IMR-90 (cell line): ENCODE measurements around the gene CDH7. TPM values are rescaled to one million over a fixed set of nuclear protein-coding genes. Genes with fewer than 3 reads are reported as not detected.

Experiments used
- ATAC-seq: fragments of 200-7000 bp; cut with Tn5 transposase; 2 replicates; pipeline ENCODE4 v1.9.1; 2020; ENCODE audit warnings: low read depth, mild to moderate bottlenecking, moderate library complexity
- BruUV-seq: library from RNA; stranded (reverse); fragments of 400-500 nt; replicated peaks from 2 replicates; lab custom pipeline; 2021; lab: Mats Ljungman, UMichigan
- CTCF ChIA-PET: fragments of 300-600 bp; formaldehyde crosslinking; extraction: SDS; loops from one replicate; lab custom pipeline; 2021; ENCODE audit warnings: antibody characterized with exemption; lab: Yijun Ruan, JAX
- POLR2A ChIA-PET: fragments of 300-600 bp; sonication (Branson Sonifier 250); formaldehyde crosslinking; loops from one replicate; lab custom pipeline; 2022; ENCODE audit warnings: antibody characterized with exemption; ENCODE audit not compliant: unreplicated experiment; lab: Charles Lee
- DNase-seq: peaks from one replicate; pipeline ENCODE4 v3.0.0; 2013
- H2AFZ ChIP-seq: replicated peaks from 2 replicates; pipeline ENCODE3; 2013; ENCODE audit warnings: low read length, mild to moderate bottlenecking; ENCODE audit not compliant: poor library complexity
- H2AK5ac ChIP-seq: 2 replicates; pipeline ENCODE4 v1.6.1; 2013; ENCODE audit warnings: low read depth, low read length, inconsistent platforms
- H2AK9ac ChIP-seq: replicated peaks from 2 replicates; pipeline ENCODE3; 2013; ENCODE audit warnings: mild to moderate bottlenecking, low read depth, low read length, moderate library complexity; ENCODE audit not compliant: poor library complexity
- H2BK120ac ChIP-seq: 2 replicates; pipeline ENCODE4 v1.6.1; 2013; ENCODE audit warnings: low read depth, low read length, inconsistent platforms
- H2BK15ac ChIP-seq: 3 replicates; pipeline ENCODE4 v1.6.1; 2013; ENCODE audit warnings: low read depth, low read length, inconsistent platforms
- H2BK20ac ChIP-seq: 2 replicates; pipeline ENCODE4 v1.6.1; 2013; ENCODE audit warnings: low read depth, mild to moderate bottlenecking, inconsistent platforms, low read length, moderate library complexity
- H2BK5ac ChIP-seq: 2 replicates; pipeline ENCODE4 v1.6.1; 2013; ENCODE audit warnings: mild to moderate bottlenecking, low read depth, low read length, inconsistent platforms; ENCODE audit not compliant: poor library complexity, severe bottlenecking
- H3K14ac ChIP-seq: replicated peaks from 2 replicates; pipeline ENCODE4 v1.6.1; 2013; ENCODE audit warnings: low read depth, low read length, inconsistent platforms
- H3K18ac ChIP-seq: 2 replicates; pipeline ENCODE4 v1.6.1; 2013; ENCODE audit warnings: low read depth, low read length, control low read depth
- H3K23ac ChIP-seq: 2 replicates; pipeline ENCODE4 v1.6.1; 2013; ENCODE audit warnings: low read depth, low read length, inconsistent platforms
- H3K27ac ChIP-seq: 2 replicates; pipeline ENCODE4 v1.5.1; 2013; ENCODE audit warnings: mild to moderate bottlenecking, control low read depth, low read length; ENCODE audit not compliant: insufficient read depth
- H3K27me3 ChIP-seq: 2 replicates; pipeline ENCODE4 v1.6.1; 2013; ENCODE audit warnings: low read length; ENCODE audit not compliant: control insufficient read depth, insufficient read depth
- H3K36me3 ChIP-seq: 2 replicates; pipeline ENCODE4 v1.6.1; 2013; ENCODE audit warnings: low read length, mixed read lengths; ENCODE audit not compliant: control insufficient read depth, insufficient read depth
- H3K4ac ChIP-seq: 2 replicates; pipeline ENCODE4 v1.6.1; 2013; ENCODE audit warnings: low read depth, low read length, inconsistent platforms
- H3K4me1 ChIP-seq: 2 replicates; pipeline ENCODE4 v1.6.1; 2013; ENCODE audit warnings: low read length, mixed read lengths; ENCODE audit not compliant: control insufficient read depth, insufficient read depth
- H3K4me2 ChIP-seq: 2 replicates; pipeline ENCODE4 v1.6.1; 2013; ENCODE audit warnings: low read depth, mild to moderate bottlenecking, control low read depth, low read length, moderate library complexity
- H3K4me3 ChIP-seq: 2 replicates; pipeline ENCODE4 v1.5.1; 2013; ENCODE audit warnings: low read depth, mild to moderate bottlenecking, control low read depth, low read length, moderate library complexity; ENCODE audit not compliant: insufficient read depth
- H3K56ac ChIP-seq: 2 replicates; pipeline ENCODE4 v1.6.1; 2013; ENCODE audit warnings: low read length, inconsistent platforms; ENCODE audit not compliant: insufficient read depth; ENCODE audit errors: extremely low read depth
- H3K79me1 ChIP-seq, 2 experiments: 2 replicates each; pipeline ENCODE4 v1.6.1; 2013; ENCODE audit warnings: low read length in 2 of 2, inconsistent platforms in 1 of 2, low read depth in 1 of 2
- H3K9ac ChIP-seq: 2 replicates; pipeline ENCODE4 v1.6.1; 2013; ENCODE audit warnings: low read depth, low read length, control low read depth
- H3K9me1 ChIP-seq: 2 replicates; pipeline ENCODE4 v1.6.1; 2013; ENCODE audit warnings: low read length, inconsistent platforms; ENCODE audit not compliant: insufficient read depth
- H3K9me3 ChIP-seq: 2 replicates; pipeline ENCODE4 v1.6.1; 2013; ENCODE audit warnings: low read length; ENCODE audit not compliant: control insufficient read depth, insufficient read depth
- H4K20me1 ChIP-seq: 2 replicates; pipeline ENCODE4 v1.6.1; 2013; ENCODE audit warnings: low read length, inconsistent platforms; ENCODE audit not compliant: insufficient read depth
- H4K5ac ChIP-seq: 2 replicates; pipeline ENCODE4 v1.6.1; 2013; ENCODE audit warnings: mild to moderate bottlenecking, low read depth, low read length, control low read depth
- H4K8ac ChIP-seq, 2 experiments: 2 replicates each; pipeline ENCODE4 v1.6.1; 2013; ENCODE audit warnings: low read depth in 2 of 2, low read length in 2 of 2, control low read depth in 1 of 2, inconsistent platforms in 1 of 2
- H4K91ac ChIP-seq: 2 replicates; pipeline ENCODE4 v1.6.1; 2013; ENCODE audit warnings: low read depth, low read length, inconsistent platforms; ENCODE audit not compliant: insufficient read depth
- BHLHE40 ChIP-seq: fragments of 150-350 bp; IDR thresholded peaks from 2 replicates; pipeline ENCODE4 v1.6.1; 2016; ENCODE audit warnings: mild to moderate bottlenecking, low read depth, low read length
- CEBPB ChIP-seq: IDR thresholded peaks from 2 replicates; pipeline ENCODE4 v1.6.1; 2012; ENCODE audit warnings: low read depth, low read length, improper control_type of control experiment
- FOS ChIP-seq: fragments of 150-350 bp; IDR thresholded peaks from 2 replicates; pipeline ENCODE4 v1.6.1; 2016; ENCODE audit warnings: low read depth, low read length
- MAZ ChIP-seq: IDR thresholded peaks from 2 replicates; pipeline ENCODE4 v1.6.1; 2012; ENCODE audit warnings: low read depth, mild to moderate bottlenecking, low read length, improper control_type of control experiment, moderate library complexity, borderline replicate concordance
- RFX5 ChIP-seq: IDR thresholded peaks from 2 replicates; pipeline ENCODE4 v1.8.0; 2012; ENCODE audit warnings: low read depth, mild to moderate bottlenecking, low read length, moderate library complexity
- WGBS, 2 experiments: methylation state at CpG; one replicate each; pipeline versions ENCODE4 v1.1.5 to v1.1.7; 2013; ENCODE audit warnings: missing lambda C conversion rate in 2 of 2; ENCODE audit not compliant: insufficient read length in 1 of 2; ENCODE audit errors: extremely low coverage in 2 of 2; 5-methylcytosine and 5-hydroxymethylcytosine counted together
- dilution Hi-C: fragments of 300-500 bp; cut with HindIII; formaldehyde crosslinking; loops from one replicate; pipeline ENCODE4 v1.14.3; 2018; ENCODE audit warnings: low sequenced_read_pairs; ENCODE audit not compliant: unreplicated experiment
- in situ Hi-C: fragments of 300-500 bp; cut with MboI; formaldehyde crosslinking; loops from 3 replicates; pipeline ENCODE4 v1.14.3; 2019; ENCODE audit warnings: low sequenced_read_pairs, inconsistent platforms, mixed read lengths
- intact Hi-C: fragments of 100-400 bp; cut with micrococcal nuclease; formaldehyde crosslinking; loops from 2 replicates; pipeline ENCODE4 v1.10.0; 2022
- polyA plus RNA-seq, 3 experiments: library from polyadenylated mRNA; depleted of rRNA; stranded (reverse); fragments of >200 nt; gene quantifications; 2 replicates each; pipeline ENCODE4 v1.2.3, GENCODE V29; 2012; ENCODE audit warnings: low replicate concordance in 1 of 3
- total RNA-seq: library from RNA; depleted of rRNA; stranded (reverse); fragments of >200 nt; gene quantifications from 2 replicates; pipeline ENCODE4 v1.2.3, GENCODE V29; 2012

CDH7 gene
- total and polyA plus RNA-seq, 2 of the 4 experiments (the other 2 are of a cell fraction): not detected

DNA sequence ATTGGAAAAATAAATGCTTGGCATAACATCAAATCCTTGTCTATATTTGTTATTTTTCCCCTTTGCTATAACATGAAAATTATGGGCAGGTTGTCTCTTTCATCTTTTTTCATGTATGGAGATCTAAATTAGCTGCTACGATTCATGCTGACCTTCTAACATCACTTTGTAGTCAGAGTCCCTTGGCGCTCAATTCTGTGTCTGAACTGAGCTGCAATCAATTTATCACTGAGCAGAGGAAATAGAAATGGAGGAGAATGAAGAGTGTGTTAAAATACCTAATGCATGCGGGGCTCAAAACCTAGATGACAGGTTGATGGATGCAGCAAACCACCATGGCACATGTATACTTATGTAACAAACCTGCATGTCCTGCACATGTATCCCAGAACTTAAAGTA, 168.9 kb downstream of the CDH7 start:
- Histone ChIP-seq H2BK120ac (no peak overlapping the region), H3K4me3 (no peak overlapping the region), H4K91ac (no peak overlapping the region), H3K9me3 (peaks cover 3% of the 10 kb centered on the region; the same call in 1 of the 2 replicates), H3K4ac (no peak overlapping the region), H2AFZ (no peak overlapping the region), H3K18ac (no peak overlapping the region), H4K5ac (no peak overlapping the region), H3K56ac (no peak overlapping the region), H4K8ac (no peak overlapping the region), H2BK5ac (no peak overlapping the region), H3K9me1 (no peaks in the 10 kb centered on the region), H2BK20ac (no peak overlapping the region), H3K36me3 (no peaks in the 10 kb centered on the region), H3K79me1 (no peaks in the 10 kb centered on the region), H3K27me3 (no peaks in the 10 kb centered on the region), H2AK9ac (no peak overlapping the region), H3K4me2 (no peak overlapping the region), H4K20me1 (no peaks in the 10 kb centered on the region), H3K27ac (no peak overlapping the region), H2AK5ac (no peak overlapping the region), H3K23ac (no peak overlapping the region), H2BK15ac (no peak overlapping the region), H3K9ac (no peak overlapping the region), H3K4me1 (no peaks in the 10 kb centered on the region), H3K14ac (no peak overlapping the region)
- in situ Hi-C loops (no loop called here), dilution Hi-C loops (no loop called here), intact Hi-C loops (no loop called here)
- ChIA-PET POLR2A (no interaction called here), CTCF (no interaction called here)
- TF ChIP-seq CEBPB (no peak), RFX5 (no peak), MAZ (no peak), FOS (no peak), BHLHE40 (no peak)
- ATAC-seq (no peak), DNase-seq (no peak)
- no TSS peak for BruUV-seq
- WGBS, 2 experiments: no CpG with 5 or more reads among the region's 3 CpGs
